Astrocyte (in vitro differentiated cells and primary cell): ENCODE results near the gene CDON.

ENCODE experiments used
- EZH2 ChIP-seq: IDR thresholded peaks from 2 replicates; pipeline ENCODE4 v1.6.1; 2012; ENCODE audit warnings: mild to moderate bottlenecking, low read length, inconsistent platforms; ENCODE audit not compliant: insufficient read depth
- TF ChIP-seq, protein P1 (sequence below): IDR thresholded peaks from 2 replicates; pipeline ENCODE4 v1.5.1; 2011; ENCODE audit warnings: low read depth, mild to moderate bottlenecking, inconsistent platforms, low read length, moderate library complexity; ENCODE audit not compliant: insufficient read depth

DNA sequence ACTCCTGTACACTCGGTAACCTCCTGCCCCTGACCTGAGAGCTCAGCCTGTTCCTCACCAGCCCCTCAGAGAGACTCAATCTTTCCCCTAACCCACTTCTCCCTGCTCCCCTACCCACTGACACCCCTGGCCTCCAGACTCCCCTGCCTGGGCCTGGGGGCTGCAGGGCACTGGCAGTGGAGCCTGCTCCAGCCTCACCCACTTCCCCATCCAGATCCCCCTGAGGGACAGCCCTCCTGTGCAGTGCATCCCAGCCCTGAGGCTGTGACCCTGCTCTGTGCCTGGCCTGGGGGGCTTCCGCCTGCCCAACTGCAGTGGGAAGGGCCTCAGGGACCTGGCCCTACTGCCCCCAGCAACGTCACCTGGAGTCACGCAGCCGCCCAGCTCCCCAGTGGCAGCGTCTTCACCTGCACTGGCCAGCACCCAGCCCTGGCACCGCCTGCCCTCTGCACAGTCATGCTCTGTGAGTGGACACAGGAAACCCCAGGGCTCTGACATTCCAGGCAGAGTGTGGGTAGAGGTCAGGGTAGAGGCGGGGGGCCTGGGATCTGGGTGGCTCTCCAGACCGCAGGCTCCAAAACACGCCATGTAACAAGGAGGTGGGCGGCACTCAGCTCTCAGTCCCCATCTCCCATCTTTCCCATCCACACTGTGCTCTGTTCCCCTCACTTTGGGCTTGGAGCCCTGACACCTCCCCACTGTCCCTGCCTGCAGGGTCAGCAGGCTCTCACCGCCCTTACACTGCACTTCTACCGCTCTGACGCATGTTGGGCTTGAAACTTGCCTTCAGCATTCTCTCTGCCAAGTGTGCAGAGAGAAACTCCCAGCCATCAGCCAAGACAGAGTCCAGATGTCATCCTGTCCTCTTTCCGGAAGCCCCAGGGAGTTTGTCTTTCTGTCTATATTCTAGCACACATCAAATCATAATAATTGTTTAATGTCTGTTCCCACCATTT is 111.7 kb downstream of the CDON start:
- TF ChIP-seq, protein P1, sequence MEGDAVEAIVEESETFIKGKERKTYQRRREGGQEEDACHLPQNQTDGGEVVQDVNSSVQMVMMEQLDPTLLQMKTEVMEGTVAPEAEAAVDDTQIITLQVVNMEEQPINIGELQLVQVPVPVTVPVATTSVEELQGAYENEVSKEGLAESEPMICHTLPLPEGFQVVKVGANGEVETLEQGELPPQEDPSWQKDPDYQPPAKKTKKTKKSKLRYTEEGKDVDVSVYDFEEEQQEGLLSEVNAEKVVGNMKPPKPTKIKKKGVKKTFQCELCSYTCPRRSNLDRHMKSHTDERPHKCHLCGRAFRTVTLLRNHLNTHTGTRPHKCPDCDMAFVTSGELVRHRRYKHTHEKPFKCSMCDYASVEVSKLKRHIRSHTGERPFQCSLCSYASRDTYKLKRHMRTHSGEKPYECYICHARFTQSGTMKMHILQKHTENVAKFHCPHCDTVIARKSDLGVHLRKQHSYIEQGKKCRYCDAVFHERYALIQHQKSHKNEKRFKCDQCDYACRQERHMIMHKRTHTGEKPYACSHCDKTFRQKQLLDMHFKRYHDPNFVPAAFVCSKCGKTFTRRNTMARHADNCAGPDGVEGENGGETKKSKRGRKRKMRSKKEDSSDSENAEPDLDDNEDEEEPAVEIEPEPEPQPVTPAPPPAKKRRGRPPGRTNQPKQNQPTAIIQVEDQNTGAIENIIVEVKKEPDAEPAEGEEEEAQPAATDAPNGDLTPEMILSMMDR, result no peak
- no peak for TF ChIP-seq EZH2
